Hematopoietic multipotent progenitor cell treated with erythropoietin and hydrocortisone succinate and interleukin-3 and kit ligand, for 6 days (in vitro differentiated cells): ENCODE results near the gene NLRP6.
"Not testable (repeated sequence)": the region's sequence is repeated elsewhere in the genome, so short reads cannot be mapped to it uniquely, and the experiment has no call there.

Source experiments
- DNase-seq: peaks from one replicate; pipeline ENCODE4 v3.0.0-alpha.2; 2015

NLRP6 gene

DNA sequence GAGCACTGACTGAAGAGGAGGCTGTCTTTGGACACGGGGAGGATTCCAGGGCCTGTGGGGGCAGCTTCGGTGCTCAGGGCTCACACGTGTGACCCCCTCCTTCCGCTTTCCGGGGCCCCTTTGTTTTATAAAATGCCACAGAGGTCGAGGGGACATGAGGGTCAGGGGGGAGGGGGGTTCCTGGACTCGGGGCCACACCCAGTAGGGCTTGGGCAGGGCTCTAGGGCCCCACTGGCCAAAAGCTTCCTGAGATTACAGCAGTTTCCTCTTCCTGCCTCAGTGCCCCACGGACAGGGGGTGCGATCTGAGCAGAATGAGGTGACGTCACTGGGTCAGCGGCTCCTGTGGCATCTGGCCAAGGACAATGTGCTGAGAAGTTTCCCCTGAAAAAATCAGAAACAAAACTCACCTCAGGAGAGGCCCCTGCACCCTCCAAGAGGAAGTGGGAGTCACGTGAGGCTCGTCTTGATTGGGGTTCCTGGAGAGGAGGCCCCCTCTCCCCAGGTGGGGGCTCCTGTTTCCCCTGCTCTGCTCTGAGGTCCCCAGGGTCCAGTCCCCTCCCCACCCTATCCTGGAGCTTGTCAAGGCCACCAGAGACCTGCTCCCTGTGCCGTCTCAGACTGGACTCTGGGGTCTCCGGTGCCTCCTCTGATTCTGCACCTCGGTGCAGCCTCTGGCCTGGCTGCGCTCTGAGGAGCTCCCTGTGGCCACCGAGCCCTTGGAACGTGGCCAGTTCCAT, 48.8 kb downstream of the NLRP6 start:
- DNase-seq, result peak; percentile 76

DNA sequence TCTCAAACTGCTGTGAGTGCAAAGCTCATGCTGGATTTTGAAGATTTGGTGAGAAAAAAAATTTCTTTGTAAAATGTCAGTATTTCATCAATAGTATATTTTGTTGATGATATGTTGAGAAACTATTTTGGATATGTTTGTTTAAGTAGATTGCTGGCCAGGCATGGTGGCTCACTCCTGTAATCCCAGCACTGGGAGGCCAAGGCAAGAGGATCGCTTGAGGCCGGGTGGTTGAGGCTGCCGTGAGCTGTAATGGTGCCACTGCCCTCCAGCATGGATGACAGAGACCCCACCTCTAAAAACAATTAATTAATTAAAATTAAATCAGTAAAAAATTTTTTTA, 49.3 kb downstream of the NLRP6 start:
- no peak for DNase-seq

DNA sequence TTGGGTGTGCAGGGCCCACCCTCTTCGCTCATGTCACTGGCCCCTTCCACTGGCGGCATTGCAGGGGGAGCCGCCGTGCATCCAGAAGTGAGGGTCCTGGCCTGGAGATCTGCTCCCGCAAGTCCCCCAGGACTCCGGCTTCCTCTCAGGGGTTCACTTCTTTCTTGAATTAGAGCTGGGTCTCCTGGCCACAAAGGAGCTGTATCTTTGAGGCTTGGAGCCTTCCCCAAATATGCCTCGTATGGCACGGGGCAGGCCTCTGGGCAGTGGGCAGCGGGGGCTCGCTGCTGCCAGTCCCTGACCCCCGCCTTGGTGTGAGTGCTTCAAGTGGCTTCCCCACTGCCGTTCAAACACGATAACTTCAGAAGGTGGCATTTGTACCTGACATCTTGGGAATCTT, 49.8 kb downstream of the NLRP6 start:
- DNase-seq, result no peak

DNA sequence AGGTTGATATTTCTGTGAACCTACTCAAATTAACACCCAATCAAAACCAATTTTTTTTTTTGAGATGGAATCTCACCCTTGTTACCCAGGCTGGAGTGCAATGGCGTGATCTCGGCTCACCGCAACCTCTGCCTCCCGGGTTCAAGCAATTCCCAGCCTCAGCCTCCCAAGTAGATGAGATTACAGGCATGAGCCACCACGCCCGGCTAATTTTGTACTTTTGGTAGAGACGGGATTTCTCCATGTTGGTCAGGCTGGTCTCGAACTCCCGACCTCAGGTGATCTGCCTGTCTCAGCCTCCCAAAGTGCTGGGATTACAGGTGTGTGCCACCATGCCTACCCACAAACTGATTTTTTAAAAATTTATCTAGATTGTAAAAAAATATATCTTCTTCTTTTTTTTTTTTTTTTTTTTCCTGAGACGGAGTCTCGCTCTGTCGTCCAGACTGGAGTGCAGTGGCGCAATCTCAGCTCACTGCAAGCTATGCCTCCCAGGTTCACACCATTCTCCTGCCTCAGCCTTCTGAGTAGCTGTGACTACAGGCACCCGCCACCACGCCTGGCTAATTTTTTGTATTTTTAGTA, 50.4 kb downstream of the NLRP6 start:
- DNase-seq, result not testable (repeated sequence)

DNA sequence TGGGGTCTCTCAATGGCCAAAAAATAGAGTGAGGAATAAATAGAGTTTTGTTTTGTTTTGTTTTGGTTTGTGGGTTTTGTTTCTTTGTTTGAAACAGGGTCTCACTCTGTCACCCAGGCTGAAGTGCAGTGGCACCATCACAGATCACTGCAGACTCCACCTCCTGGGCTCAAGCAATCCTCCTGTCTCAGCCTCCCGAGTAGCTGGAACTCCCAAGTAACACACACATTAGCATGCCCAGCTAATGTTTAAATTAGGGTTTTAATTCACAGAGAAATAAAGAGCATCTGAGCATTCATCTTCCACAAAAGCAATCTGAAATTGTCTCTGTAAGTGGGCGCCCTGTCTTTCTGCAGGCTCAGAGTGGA, 51.7 kb downstream of the NLRP6 start:
- no peak for DNase-seq

DNA sequence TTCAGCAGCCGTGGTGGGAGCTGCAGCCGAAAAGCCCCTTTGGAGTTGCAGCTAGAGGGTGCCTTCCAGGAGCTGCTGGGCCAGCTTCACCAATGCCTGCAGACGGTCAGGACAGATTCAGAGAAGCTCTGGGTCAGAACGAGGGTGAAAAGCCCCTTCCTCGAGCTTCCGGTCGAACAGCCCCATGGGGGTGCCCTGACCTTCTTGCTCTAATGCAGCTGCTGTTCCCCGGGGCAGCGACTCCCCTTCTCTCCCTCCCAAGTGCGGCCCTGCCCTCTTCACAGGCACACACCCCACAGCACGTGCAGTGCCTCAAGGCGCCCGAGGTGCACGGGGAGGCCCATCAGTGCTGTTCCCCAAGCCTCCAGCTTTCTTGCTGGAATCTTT, 52.1 kb downstream of the NLRP6 start:
- no peak for DNase-seq

DNA sequence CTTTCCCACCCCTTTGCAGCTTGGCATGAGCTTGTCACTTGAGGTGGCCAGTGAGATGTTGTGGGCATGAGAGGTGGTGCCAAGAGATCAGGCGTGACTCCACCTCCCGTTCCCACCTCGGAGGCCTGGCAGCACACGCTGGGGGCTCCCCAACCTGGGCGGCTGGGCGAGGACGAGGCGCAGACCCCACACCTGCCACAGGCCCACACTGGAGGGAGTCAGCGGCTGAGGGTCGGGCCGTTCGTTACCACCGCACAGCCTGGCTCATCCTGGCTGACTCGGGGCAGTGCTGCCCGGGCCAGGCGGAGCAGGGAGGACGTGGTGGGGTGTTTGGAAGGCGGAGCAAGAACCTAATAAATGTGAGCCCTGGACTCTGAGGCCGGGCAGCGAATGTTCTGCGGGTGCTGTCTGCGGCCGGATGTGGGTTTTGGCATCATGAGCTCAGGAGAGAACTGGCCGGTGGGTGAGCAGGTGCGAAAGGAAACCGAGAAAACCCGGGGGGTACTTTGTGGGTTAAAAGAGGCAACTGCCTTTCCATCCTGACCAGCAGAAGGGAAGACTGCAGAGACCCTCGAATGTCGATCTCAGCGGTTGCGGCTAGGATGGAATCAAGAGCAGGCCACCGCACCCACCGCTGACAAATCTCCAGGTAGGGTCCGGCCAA, 52.6 kb downstream of the NLRP6 start:
- no peak for DNase-seq

DNA sequence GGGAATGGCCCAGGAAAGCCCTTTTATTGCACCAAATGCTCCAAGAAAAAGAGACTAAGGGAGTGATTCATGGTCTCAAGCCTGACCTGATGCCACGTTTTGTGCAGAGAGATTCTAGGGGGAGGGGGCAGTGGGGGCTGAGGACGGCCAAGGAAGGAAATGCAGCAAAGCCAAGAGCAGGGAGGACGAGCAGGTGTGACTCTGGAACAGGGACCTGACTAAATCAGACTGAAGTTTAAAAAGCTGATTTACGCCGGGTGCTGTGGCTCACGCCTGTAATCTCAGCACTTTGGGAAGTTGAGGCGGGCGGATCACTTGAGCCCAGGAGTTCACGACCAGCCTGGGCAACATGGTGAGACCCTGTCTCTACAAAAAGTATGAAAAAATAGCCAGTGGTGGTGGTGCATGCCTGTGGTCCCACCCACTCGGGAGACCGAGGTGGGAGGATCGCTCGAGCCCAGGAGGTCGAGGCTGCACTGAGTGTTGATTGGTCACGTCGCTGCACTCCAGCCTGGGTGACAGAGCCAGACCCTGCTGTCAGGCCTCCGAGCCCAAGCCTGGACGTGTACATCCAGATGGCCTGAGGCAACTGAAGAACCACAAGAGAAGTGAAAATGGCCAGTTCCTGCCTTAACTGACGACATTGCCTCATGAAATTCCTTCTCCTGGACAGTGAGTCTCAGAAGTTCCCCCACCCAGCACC, 53.3 kb downstream of the NLRP6 start:
- DNase-seq, result no peak

DNA sequence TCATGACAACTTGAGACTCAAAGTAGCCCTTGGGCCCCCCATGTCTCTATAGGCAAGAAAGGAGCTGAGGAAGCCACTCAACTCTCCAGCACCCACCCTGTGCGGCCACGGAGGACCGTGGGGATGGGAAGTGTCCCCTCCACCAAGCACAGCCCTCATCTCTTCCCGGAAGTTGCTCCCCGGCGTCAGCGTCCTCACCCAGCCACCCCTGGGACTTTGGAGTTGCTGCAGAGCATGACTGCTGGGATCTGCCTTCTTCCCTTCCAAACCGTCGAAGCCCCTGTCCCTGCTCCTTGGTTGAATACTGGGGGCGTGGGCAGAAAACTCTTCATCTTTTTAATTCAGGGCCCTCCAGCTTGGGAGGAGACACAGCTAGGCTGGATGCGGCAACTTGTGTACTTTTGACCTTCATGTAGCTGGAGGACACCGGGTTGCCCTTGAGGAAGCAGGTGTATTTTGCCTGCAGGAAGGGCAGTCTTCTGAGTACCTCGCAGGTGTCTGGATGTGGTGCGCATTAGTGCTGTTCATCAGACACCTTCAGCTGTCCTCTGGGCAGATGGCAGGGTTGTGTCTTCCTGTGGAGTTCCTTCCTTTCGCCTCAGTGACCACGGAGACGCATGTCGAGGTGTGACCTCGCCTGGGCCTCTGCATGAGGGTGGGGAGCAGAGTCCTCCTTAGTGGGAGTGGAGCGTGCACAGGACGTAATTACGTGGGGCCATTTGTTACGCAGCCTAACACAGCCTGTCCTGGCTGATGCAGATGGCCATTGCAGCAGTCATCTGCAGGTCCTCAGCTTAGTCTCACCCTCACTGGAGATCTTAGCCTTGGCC, 54.7 kb downstream of the NLRP6 start:
- no peak for DNase-seq

DNA sequence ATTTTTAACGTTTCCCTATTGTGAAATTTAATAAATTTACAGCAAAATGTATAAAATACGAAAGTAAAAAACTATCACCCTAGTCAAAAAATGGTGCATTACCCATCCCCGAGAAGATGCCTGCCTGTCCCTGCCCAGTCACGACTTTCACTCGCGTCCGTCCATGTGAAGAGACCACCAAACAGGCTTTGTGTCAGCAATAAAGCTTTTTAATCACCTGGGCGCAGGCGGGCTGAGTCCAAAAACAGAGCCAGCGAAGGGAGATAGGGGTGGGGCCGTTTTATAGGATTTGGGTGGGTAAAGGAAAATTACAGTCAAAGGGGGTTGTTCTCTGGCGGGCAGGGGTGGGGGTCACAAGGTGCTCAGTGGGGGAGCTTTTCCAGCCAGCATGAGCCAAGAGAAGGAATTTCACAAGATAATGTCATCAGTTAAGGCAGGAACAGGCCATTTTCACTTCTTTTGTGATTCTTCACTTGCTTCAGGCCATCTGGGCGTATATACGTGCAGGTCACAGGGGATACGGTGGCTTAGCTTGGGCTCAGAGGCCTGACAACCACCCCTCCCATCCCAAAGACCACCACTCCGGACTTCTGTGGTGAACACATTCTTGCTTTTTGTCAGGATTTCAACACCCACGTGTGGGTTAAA, 55.5 kb downstream of the NLRP6 start:
- not testable (repeated sequence) for DNase-seq

DNA sequence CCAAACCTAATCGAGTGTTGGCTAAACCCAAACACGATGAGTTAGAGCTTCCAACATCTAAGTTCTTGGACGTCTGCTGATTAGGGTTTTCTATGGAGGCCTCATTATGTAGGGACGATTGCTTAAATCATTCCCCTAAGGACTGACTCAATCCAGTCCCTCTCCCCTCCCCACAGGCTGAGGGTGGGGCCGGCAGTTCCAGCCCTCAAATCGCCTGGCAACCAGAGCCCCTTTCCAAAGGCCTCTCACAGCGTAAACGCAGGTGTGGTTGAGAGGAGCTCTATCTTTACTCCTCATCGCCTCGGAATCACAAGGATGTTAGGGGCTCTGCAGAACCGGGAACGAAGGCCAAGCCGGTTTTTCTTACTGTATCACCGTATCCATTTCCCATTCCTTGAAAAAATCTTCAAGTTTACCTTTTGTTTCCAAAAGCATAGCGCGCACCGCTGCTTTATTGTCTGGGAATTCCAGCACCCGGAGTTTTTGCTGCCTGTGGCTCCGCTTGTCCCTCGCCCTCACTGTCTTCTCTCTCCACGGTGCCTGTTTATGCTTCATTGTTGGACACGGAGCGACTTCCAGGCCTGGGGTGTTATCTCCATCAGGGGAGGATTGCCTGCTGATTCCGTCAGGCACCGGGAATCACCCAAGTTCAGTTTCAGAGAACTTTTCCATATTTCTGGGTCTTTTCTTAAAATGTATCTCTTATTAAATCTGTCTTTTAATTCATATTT, 56.2 kb downstream of the NLRP6 start:
- DNase-seq, result no peak
